ENCODE results near the gene INTS3.

- TF ChIP-seq EZH2 (IDR thresholded peaks at IDR 0.05) (no peak), CTCF (IDR thresholded peaks at IDR 0.05) (no peak)
Measured at GRCh38 chr1:153735090-153735420, 7.2 kb downstream of the INTS3 start.

Data from neural progenitor cell (in vitro differentiated cells).